ENCODE data around the gene XXYLT1. TPM values are rescaled to one million over a fixed set of nuclear protein-coding genes. Genes with fewer than 3 reads are reported as not detected.

XXYLT1 gene
- polyA plus RNA-seq, 6 donors from 2014 or later = 1.7 to 3.7 (median 3.6) TPM; not detected in 1

DNA sequence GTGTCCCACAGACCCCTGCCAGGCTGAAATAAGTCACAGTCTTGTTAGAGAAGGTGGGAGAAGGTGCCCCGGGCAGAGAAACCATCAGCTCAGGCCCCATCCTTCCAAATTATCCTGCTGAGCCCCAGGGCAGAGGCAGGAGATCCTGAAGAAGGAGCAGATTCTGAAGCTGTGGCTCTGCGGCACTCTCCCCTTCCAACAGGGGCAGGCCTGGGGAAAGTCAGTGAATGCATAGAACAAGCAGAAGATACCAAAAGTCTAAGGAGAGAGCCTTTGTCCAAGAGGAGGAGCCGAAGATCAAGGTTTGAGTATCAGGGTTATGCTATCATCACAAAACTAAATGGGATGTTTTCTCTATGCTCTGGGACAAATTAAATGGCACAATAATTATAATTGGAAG lies 249.3 kb downstream of the XXYLT1 start:
- H3K27ac Mint-ChIP-seq = no peak overlapping the region
- H3K4me1 Mint-ChIP-seq = peaks cover 6 to 14% (median 13%) of the 10 kb centered on the region in 3 donors
- DNase-seq (no peak), ATAC-seq (ENCODE audit: low read depth in 2 of 2) (no peak)
- H3K27me3 Mint-ChIP-seq = peaks cover 20 to 29% (median 25%) of the 10 kb centered on the region in 3 donors
- H3K4me3 Mint-ChIP-seq = peak overlapping the region in 1 of 8 donors; percentile 48
- H3K9me3 Mint-ChIP-seq = peaks cover 0 to 7% (median 0%) of the 10 kb centered on the region in 7 donors
- no peaks in the 10 kb centered on the region for H3K36me3 Mint-ChIP-seq

- H3K36me3 Mint-ChIP-seq = no peaks in the 10 kb centered on the region
- ATAC-seq (ENCODE audit: low read depth in 2 of 2) (no peak), DNase-seq (no peak)
- H3K27ac Mint-ChIP-seq = no peak overlapping the region
- peaks cover 6 to 14% (median 13%) of the 10 kb centered on the region in 3 donors for H3K4me1 Mint-ChIP-seq
- H3K27me3 Mint-ChIP-seq = peaks cover 20 to 35% (median 27%) of the 10 kb centered on the region in 3 donors
- peaks cover 0 to 7% (median 0%) of the 10 kb centered on the region in 7 donors for H3K9me3 Mint-ChIP-seq
- H3K4me3 Mint-ChIP-seq = no peak overlapping the region
Observed at GRCh38 chr3:195020921-195021320, 250.0 kb downstream of the XXYLT1 start.

- Mint-ChIP-seq H3K9me3 (peaks cover 0 to 5% (median 0%) of the 10 kb centered on the region in 7 donors), H3K27me3 (peaks cover 20 to 39% (median 32%) of the 10 kb centered on the region in 3 donors), H3K27ac (peak overlapping the region in 1 of 6 donors; percentile 11), H3K36me3 (no peaks in the 10 kb centered on the region), H3K4me3 (no peak overlapping the region), H3K4me1 (peaks cover 1 to 11% (median 7%) of the 10 kb centered on the region in 3 donors)
- no peak for DNase-seq
- ATAC-seq (ENCODE audit: low read depth in 2 of 2) = no peak
Observed at GRCh38 chr3:195020185-195020584, 250.8 kb downstream of the XXYLT1 start.

DNA sequence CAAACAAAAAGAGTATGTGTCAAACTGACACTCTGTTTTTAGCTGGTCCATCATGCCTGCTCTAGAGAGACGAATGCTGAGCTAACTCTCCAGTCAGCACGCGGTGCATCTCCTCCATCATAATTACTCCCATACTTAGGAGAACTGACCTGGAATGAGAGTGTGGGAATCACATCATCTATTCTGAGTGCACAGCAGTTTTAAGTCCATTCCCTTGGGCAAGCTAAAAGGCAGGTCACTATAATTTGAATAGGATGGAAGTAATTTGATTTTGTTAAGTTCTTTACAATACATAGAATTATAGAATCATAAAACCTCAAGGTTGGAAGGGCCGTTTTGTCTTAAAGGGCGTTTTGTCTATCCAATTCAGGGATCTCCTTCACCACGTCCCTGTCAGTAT lies 251.6 kb downstream of the XXYLT1 start:
- H3K4me1 Mint-ChIP-seq = peaks cover 0 to 9% (median 5%) of the 10 kb centered on the region in 3 donors
- H3K27me3 Mint-ChIP-seq = peaks cover 20 to 39% (median 32%) of the 10 kb centered on the region in 3 donors
- H3K9me3 Mint-ChIP-seq = peaks cover 0 to 4% (median 0%) of the 10 kb centered on the region in 7 donors
- H3K4me3 Mint-ChIP-seq = no peak overlapping the region
- ATAC-seq (ENCODE audit: low read depth in 2 of 2) (no peak), DNase-seq (no peak)
- no peak overlapping the region for H3K27ac Mint-ChIP-seq
- no peaks in the 10 kb centered on the region for H3K36me3 Mint-ChIP-seq

Other genes starting within 250 kb of the XXYLT1 start
- gene ACAP2, start 171.9 kb upstream of the XXYLT1 start, polyA plus RNA-seq (ENCODE audit: low read depth in 6 of 6) = 10 to 100 TPM; 36.8 to 90.1 (median 81.0) TPM